Activated CD8-positive, alpha-beta memory T cell treated with anti-CD3 and anti-CD28 coated beads, Interleukin-2, amount 50 U/mL, for 24 hours (primary cell): ENCODE results near the gene UNC80.

ENCODE experiments used
- DNase-seq: peaks from one replicate; pipeline ENCODE4 v3.0.0-alpha.2; 2020; ENCODE audit errors: extremely low read depth

UNC80 gene

GRCh38 chr2:209806318-209806717 is 34.7 kb downstream of the UNC80 start:
- DNase-seq = no peak

- DNase-seq = no peak
These were observed 36.9 kb downstream of the UNC80 start for GRCh38 chr2:209808521-209808920.

GRCh38 chr2:209809256-209809655 is 37.6 kb downstream of the UNC80 start:
- DNase-seq = no peak

- DNase-seq = no peak
These were observed 46.2 kb downstream of the UNC80 start for GRCh38 chr2:209817844-209818271.

- DNase-seq = no peak
These were observed 47.3 kb downstream of the UNC80 start for GRCh38 chr2:209818939-209819338.

- no peak for DNase-seq
These were observed 50.2 kb downstream of the UNC80 start for GRCh38 chr2:209821806-209822205.

GRCh38 chr2:209823484-209823883 is 51.9 kb downstream of the UNC80 start:
- DNase-seq = no peak

- DNase-seq = no peak
These were observed 52.8 kb downstream of the UNC80 start for GRCh38 chr2:209824391-209824790.

GRCh38 chr2:209830722-209831465 is 59.3 kb downstream of the UNC80 start:
- DNase-seq = no peak

- DNase-seq = no peak
These were observed 63.1 kb downstream of the UNC80 start for GRCh38 chr2:209834767-209835166.

GRCh38 chr2:209840434-209840833 is 68.8 kb downstream of the UNC80 start:
- no peak for DNase-seq

GRCh38 chr2:209845666-209846065 is 74.0 kb downstream of the UNC80 start:
- DNase-seq = no peak

- DNase-seq = no peak
These were observed 93.2 kb downstream of the UNC80 start for GRCh38 chr2:209864716-209865295.

GRCh38 chr2:209868271-209868994 is 96.8 kb downstream of the UNC80 start:
- DNase-seq = no peak

GRCh38 chr2:209870067-209870466 is 98.4 kb downstream of the UNC80 start:
- DNase-seq = no peak

GRCh38 chr2:209872675-209873074 is 101.0 kb downstream of the UNC80 start:
- no peak for DNase-seq

- no peak for DNase-seq
These were observed 103.6 kb downstream of the UNC80 start for GRCh38 chr2:209875270-209875669.

- DNase-seq = no peak
These were observed 104.6 kb downstream of the UNC80 start for GRCh38 chr2:209876211-209876610.

- no peak for DNase-seq
These were observed 107.1 kb downstream of the UNC80 start for GRCh38 chr2:209878701-209879100.

GRCh38 chr2:209900638-209901037 is 129.0 kb downstream of the UNC80 start:
- no peak for DNase-seq

GRCh38 chr2:209901172-209901571 is 129.5 kb downstream of the UNC80 start:
- no peak for DNase-seq

GRCh38 chr2:209905691-209906090 is 134.1 kb downstream of the UNC80 start:
- DNase-seq = no peak

- no peak for DNase-seq
These were observed 136.1 kb downstream of the UNC80 start for GRCh38 chr2:209907746-209908145.
